ENCODE data around the gene CACNA1F.

Gene CACNA1F

GRCh38 chrX:49249071-49249470, 15.9 kb upstream of the CACNA1F start:
- DNase-seq, result no peak
- Histone ChIP-seq H3K36me3 (replicated peaks) (no peaks in the 10 kb centered on the region), H3K27me3 (replicated peaks) (no peaks in the 10 kb centered on the region), H3K27ac (no peak overlapping the region), H3K4me3 (ENCODE audit: low read depth, low read length) (no peak overlapping the region)
- in situ Hi-C loops (cut with HindIII; ENCODE audit: low pct_ligation_motif_present, low sequenced_read_pairs), result no loop called here
- TF ChIP-seq, protein P1, sequence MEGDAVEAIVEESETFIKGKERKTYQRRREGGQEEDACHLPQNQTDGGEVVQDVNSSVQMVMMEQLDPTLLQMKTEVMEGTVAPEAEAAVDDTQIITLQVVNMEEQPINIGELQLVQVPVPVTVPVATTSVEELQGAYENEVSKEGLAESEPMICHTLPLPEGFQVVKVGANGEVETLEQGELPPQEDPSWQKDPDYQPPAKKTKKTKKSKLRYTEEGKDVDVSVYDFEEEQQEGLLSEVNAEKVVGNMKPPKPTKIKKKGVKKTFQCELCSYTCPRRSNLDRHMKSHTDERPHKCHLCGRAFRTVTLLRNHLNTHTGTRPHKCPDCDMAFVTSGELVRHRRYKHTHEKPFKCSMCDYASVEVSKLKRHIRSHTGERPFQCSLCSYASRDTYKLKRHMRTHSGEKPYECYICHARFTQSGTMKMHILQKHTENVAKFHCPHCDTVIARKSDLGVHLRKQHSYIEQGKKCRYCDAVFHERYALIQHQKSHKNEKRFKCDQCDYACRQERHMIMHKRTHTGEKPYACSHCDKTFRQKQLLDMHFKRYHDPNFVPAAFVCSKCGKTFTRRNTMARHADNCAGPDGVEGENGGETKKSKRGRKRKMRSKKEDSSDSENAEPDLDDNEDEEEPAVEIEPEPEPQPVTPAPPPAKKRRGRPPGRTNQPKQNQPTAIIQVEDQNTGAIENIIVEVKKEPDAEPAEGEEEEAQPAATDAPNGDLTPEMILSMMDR (IDR thresholded peaks at IDR 0.05; ENCODE audit: low read depth, low read length, missing control alignments), result no peak

DNA sequence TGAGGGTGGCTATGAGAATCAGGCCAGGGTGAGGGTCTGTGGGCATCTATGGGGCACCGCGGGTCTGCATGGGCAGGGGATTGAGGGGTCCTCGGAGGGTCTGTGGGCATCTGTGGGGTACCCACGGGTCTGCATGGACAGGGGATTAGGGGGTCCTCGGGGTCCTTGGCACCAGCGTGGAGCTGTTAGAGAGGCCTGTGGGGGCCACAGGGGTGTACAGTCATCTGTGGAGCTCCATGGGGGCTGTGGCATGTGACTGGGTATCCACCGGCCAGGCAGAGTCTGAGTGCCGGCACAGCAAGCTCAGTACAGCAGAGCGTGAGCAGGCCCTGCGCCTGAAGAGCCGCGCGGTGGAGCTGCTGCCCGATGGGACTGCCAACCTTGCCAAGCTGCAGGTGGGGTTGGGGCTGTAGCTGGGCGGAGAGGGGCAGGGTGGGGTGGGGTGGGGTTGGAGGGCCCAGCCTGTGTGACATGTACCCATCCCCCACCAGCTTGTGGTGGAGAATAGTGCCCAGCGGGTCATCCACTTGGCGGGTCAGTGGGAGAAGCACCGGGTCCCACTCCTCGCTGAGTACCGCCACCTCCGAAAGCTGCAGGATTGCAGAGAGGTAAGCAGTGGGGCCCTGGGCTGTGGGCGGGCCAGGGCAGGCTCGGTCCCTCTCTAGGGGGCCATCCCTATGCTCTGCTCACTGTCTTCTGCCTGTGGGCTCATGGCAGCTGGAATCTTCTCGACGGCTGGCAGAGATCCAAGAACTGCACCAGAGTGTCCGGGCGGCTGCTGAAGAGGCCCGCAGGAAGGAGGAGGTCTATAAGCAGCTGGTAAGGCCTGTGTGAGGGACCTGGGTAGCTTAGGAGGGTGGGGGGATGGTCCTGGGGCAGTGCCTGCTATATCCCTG, 15.0 kb upstream of the CACNA1F start:
- no peak overlapping the region for H3K27ac ChIP-seq
- DNase-seq, result no peak
- in situ Hi-C loops (cut with HindIII; ENCODE audit: low pct_ligation_motif_present, low sequenced_read_pairs), result no loop called here
- H3K4me3 ChIP-seq (ENCODE audit: low read depth, low read length), result no peak overlapping the region
- TF ChIP-seq, protein P1 (IDR thresholded peaks at IDR 0.05; ENCODE audit: low read depth, low read length, missing control alignments), result no peak
- no peaks in the 10 kb centered on the region for H3K36me3 ChIP-seq (replicated peaks)
- no peaks in the 10 kb centered on the region for H3K27me3 ChIP-seq (replicated peaks)

GRCh38 chrX:49247346-49247745, 14.2 kb upstream of the CACNA1F start:
- in situ Hi-C loops (cut with HindIII; ENCODE audit: low pct_ligation_motif_present, low sequenced_read_pairs), result no loop called here
- DNase-seq, result no peak
- no peaks in the 10 kb centered on the region for H3K36me3 ChIP-seq (replicated peaks)
- H3K4me3 ChIP-seq (ENCODE audit: low read depth, low read length), result no peak overlapping the region
- TF ChIP-seq, protein P1 (IDR thresholded peaks at IDR 0.05; ENCODE audit: low read depth, low read length, missing control alignments), result no peak
- H3K27me3 ChIP-seq (replicated peaks), result no peaks in the 10 kb centered on the region
- no peak overlapping the region for H3K27ac ChIP-seq

- in situ Hi-C loops (cut with HindIII; ENCODE audit: low pct_ligation_motif_present, low sequenced_read_pairs), result no loop called here
These were observed 13.4 kb upstream of the CACNA1F start for GRCh38 chrX:49246541-49246940.

DNA sequence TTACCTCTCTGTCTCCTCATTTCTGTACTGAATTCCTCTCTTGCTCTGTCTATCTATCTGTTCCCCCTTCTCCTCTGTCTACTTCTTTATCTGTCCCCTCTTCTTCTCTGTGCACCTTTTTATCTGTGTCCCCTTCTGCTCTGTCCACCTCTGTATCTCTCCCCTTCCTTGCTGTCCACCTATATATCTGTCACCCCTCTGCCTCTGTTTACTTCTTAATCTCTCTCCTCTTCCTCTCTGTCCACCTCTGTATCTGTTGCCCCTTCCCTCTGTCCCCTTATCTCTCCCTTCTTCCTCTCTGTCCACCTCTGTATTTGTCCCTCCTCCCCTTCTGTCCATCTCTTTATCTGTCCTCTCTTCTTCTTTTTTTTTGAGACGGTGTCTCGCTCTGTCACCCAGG, 11.1 kb upstream of the CACNA1F start:
- TF ChIP-seq, protein P1 (IDR thresholded peaks at IDR 0.05; ENCODE audit: low read depth, low read length, missing control alignments), result no peak
- Histone ChIP-seq H3K36me3 (replicated peaks) (no peaks in the 10 kb centered on the region), H3K27ac (no peak overlapping the region), H3K4me3 (ENCODE audit: low read depth, low read length) (no peak overlapping the region), H3K27me3 (replicated peaks) (no peaks in the 10 kb centered on the region)
- no peak for DNase-seq
- in situ Hi-C loops (cut with HindIII; ENCODE audit: low pct_ligation_motif_present, low sequenced_read_pairs), result no loop called here

More at GRCh38 chrX:49246541-49246940, 13.4 kb upstream of the CACNA1F start:
- no peaks in the 10 kb centered on the region for H3K27me3 ChIP-seq (replicated peaks)
- H3K4me3 ChIP-seq (ENCODE audit: low read depth, low read length), result no peak overlapping the region
- no peak overlapping the region for H3K27ac ChIP-seq
- no peak for DNase-seq
- TF ChIP-seq, protein P1 (IDR thresholded peaks at IDR 0.05; ENCODE audit: low read depth, low read length, missing control alignments), result no peak
- H3K36me3 ChIP-seq (replicated peaks), result no peaks in the 10 kb centered on the region
